Esophagus squamous epithelium (tissue), 4 donors: ENCODE data around the gene MTRR.

Experiments used
- CTCF ChIP-seq, 6 experiments: fragments of 450-650 bp in 4 of 6; fragments of 200-600 bp in 2 of 6; sonication (generic) in 2 of 6; IDR thresholded peaks; one replicate each; pipeline ENCODE4 v1.5.1; 2016 to 2019; ENCODE audit warnings: antibody characterized with exemption in 6 of 6, mild to moderate bottlenecking in 4 of 6, moderate library complexity in 4 of 6
- POLR2A ChIP-seq, 4 donors: fragments of 450-650 bp; IDR thresholded peaks; one replicate each; pipeline ENCODE4 v1.6.1; 2017; ENCODE audit warnings: antibody characterized with exemption in 4 of 4, mild to moderate bottlenecking in 4 of 4, moderate library complexity in 3 of 4

GRCh38 chr5:7916171-7916804 is 47.3 kb downstream of the MTRR start:
- TF ChIP-seq CTCF (IDR thresholded peaks at IDR 0.05) (no peak), POLR2A (IDR thresholded peaks at IDR 0.05) (no peak)
